IMR-90 (cell line): ENCODE measurements around the gene ELFN2. TPM values are rescaled to one million over a fixed set of nuclear protein-coding genes. Genes with fewer than 3 reads are reported as not detected.

Experiments
- ATAC-seq: fragments of 200-7000 bp; cut with Tn5 transposase; 2 replicates; pipeline ENCODE4 v1.9.1; 2020; ENCODE audit warnings: low read depth, mild to moderate bottlenecking, moderate library complexity
- BruUV-seq: library from RNA; stranded (reverse); fragments of 400-500 nt; replicated peaks from 2 replicates; lab custom pipeline; 2021; lab: Mats Ljungman, UMichigan
- CTCF ChIA-PET: fragments of 300-600 bp; formaldehyde crosslinking; extraction: SDS; loops from one replicate; lab custom pipeline; 2021; ENCODE audit warnings: antibody characterized with exemption; lab: Yijun Ruan, JAX
- POLR2A ChIA-PET: fragments of 300-600 bp; sonication (Branson Sonifier 250); formaldehyde crosslinking; loops from one replicate; lab custom pipeline; 2022; ENCODE audit warnings: antibody characterized with exemption; ENCODE audit not compliant: unreplicated experiment; lab: Charles Lee
- DNase-seq: peaks from one replicate; pipeline ENCODE4 v3.0.0; 2013
- H2AFZ ChIP-seq: replicated peaks from 2 replicates; pipeline ENCODE3; 2013; ENCODE audit warnings: low read length, mild to moderate bottlenecking; ENCODE audit not compliant: poor library complexity
- H2AK5ac ChIP-seq: 2 replicates; pipeline ENCODE4 v1.6.1; 2013; ENCODE audit warnings: low read depth, low read length, inconsistent platforms
- H2AK9ac ChIP-seq: replicated peaks from 2 replicates; pipeline ENCODE3; 2013; ENCODE audit warnings: mild to moderate bottlenecking, low read depth, low read length, moderate library complexity; ENCODE audit not compliant: poor library complexity
- H2BK120ac ChIP-seq: 2 replicates; pipeline ENCODE4 v1.6.1; 2013; ENCODE audit warnings: low read depth, low read length, inconsistent platforms
- H2BK15ac ChIP-seq: 3 replicates; pipeline ENCODE4 v1.6.1; 2013; ENCODE audit warnings: low read depth, low read length, inconsistent platforms
- H2BK20ac ChIP-seq: 2 replicates; pipeline ENCODE4 v1.6.1; 2013; ENCODE audit warnings: low read depth, mild to moderate bottlenecking, inconsistent platforms, low read length, moderate library complexity
- H2BK5ac ChIP-seq: 2 replicates; pipeline ENCODE4 v1.6.1; 2013; ENCODE audit warnings: mild to moderate bottlenecking, low read depth, low read length, inconsistent platforms; ENCODE audit not compliant: poor library complexity, severe bottlenecking
- H3K14ac ChIP-seq: replicated peaks from 2 replicates; pipeline ENCODE4 v1.6.1; 2013; ENCODE audit warnings: low read depth, low read length, inconsistent platforms
- H3K18ac ChIP-seq: 2 replicates; pipeline ENCODE4 v1.6.1; 2013; ENCODE audit warnings: low read depth, low read length, control low read depth
- H3K23ac ChIP-seq: 2 replicates; pipeline ENCODE4 v1.6.1; 2013; ENCODE audit warnings: low read depth, low read length, inconsistent platforms
- H3K27ac ChIP-seq: 2 replicates; pipeline ENCODE4 v1.5.1; 2013; ENCODE audit warnings: mild to moderate bottlenecking, control low read depth, low read length; ENCODE audit not compliant: insufficient read depth
- H3K27me3 ChIP-seq: 2 replicates; pipeline ENCODE4 v1.6.1; 2013; ENCODE audit warnings: low read length; ENCODE audit not compliant: control insufficient read depth, insufficient read depth
- H3K36me3 ChIP-seq: 2 replicates; pipeline ENCODE4 v1.6.1; 2013; ENCODE audit warnings: low read length, mixed read lengths; ENCODE audit not compliant: control insufficient read depth, insufficient read depth
- H3K4ac ChIP-seq: 2 replicates; pipeline ENCODE4 v1.6.1; 2013; ENCODE audit warnings: low read depth, low read length, inconsistent platforms
- H3K4me1 ChIP-seq: 2 replicates; pipeline ENCODE4 v1.6.1; 2013; ENCODE audit warnings: low read length, mixed read lengths; ENCODE audit not compliant: control insufficient read depth, insufficient read depth
- H3K4me2 ChIP-seq: 2 replicates; pipeline ENCODE4 v1.6.1; 2013; ENCODE audit warnings: low read depth, mild to moderate bottlenecking, control low read depth, low read length, moderate library complexity
- H3K4me3 ChIP-seq: 2 replicates; pipeline ENCODE4 v1.5.1; 2013; ENCODE audit warnings: low read depth, mild to moderate bottlenecking, control low read depth, low read length, moderate library complexity; ENCODE audit not compliant: insufficient read depth
- H3K56ac ChIP-seq: 2 replicates; pipeline ENCODE4 v1.6.1; 2013; ENCODE audit warnings: low read length, inconsistent platforms; ENCODE audit not compliant: insufficient read depth; ENCODE audit errors: extremely low read depth
- H3K79me1 ChIP-seq, 2 experiments: 2 replicates each; pipeline ENCODE4 v1.6.1; 2013; ENCODE audit warnings: low read length in 2 of 2, inconsistent platforms in 1 of 2, low read depth in 1 of 2
- H3K9ac ChIP-seq: 2 replicates; pipeline ENCODE4 v1.6.1; 2013; ENCODE audit warnings: low read depth, low read length, control low read depth
- H3K9me1 ChIP-seq: 2 replicates; pipeline ENCODE4 v1.6.1; 2013; ENCODE audit warnings: low read length, inconsistent platforms; ENCODE audit not compliant: insufficient read depth
- H3K9me3 ChIP-seq: 2 replicates; pipeline ENCODE4 v1.6.1; 2013; ENCODE audit warnings: low read length; ENCODE audit not compliant: control insufficient read depth, insufficient read depth
- H4K20me1 ChIP-seq: 2 replicates; pipeline ENCODE4 v1.6.1; 2013; ENCODE audit warnings: low read length, inconsistent platforms; ENCODE audit not compliant: insufficient read depth
- H4K5ac ChIP-seq: 2 replicates; pipeline ENCODE4 v1.6.1; 2013; ENCODE audit warnings: mild to moderate bottlenecking, low read depth, low read length, control low read depth
- H4K8ac ChIP-seq, 2 experiments: 2 replicates each; pipeline ENCODE4 v1.6.1; 2013; ENCODE audit warnings: low read depth in 2 of 2, low read length in 2 of 2, control low read depth in 1 of 2, inconsistent platforms in 1 of 2
- H4K91ac ChIP-seq: 2 replicates; pipeline ENCODE4 v1.6.1; 2013; ENCODE audit warnings: low read depth, low read length, inconsistent platforms; ENCODE audit not compliant: insufficient read depth
- BHLHE40 ChIP-seq: fragments of 150-350 bp; IDR thresholded peaks from 2 replicates; pipeline ENCODE4 v1.6.1; 2016; ENCODE audit warnings: mild to moderate bottlenecking, low read depth, low read length
- CEBPB ChIP-seq: IDR thresholded peaks from 2 replicates; pipeline ENCODE4 v1.6.1; 2012; ENCODE audit warnings: low read depth, low read length, improper control_type of control experiment
- CHD1 ChIP-seq: IDR thresholded peaks from 2 replicates; pipeline ENCODE4 v1.6.1; 2012; ENCODE audit warnings: low read depth, low read length, improper control_type of control experiment
- CTCF ChIP-seq: conservative IDR thresholded peaks from 2 replicates; pipeline ENCODE4 v1.5.1; 2012; ENCODE audit warnings: mild to moderate bottlenecking, low read depth, low read length, improper control_type of control experiment
- FOS ChIP-seq: fragments of 150-350 bp; IDR thresholded peaks from 2 replicates; pipeline ENCODE4 v1.6.1; 2016; ENCODE audit warnings: low read depth, low read length
- MAFK ChIP-seq: IDR thresholded peaks from 2 replicates; pipeline ENCODE4 v1.6.1; 2012; ENCODE audit warnings: low read depth, low read length, improper control_type of control experiment
- MAZ ChIP-seq: IDR thresholded peaks from 2 replicates; pipeline ENCODE4 v1.6.1; 2012; ENCODE audit warnings: low read depth, mild to moderate bottlenecking, low read length, improper control_type of control experiment, moderate library complexity, borderline replicate concordance
- MXI1 ChIP-seq: IDR thresholded peaks from 2 replicates; pipeline ENCODE4 v1.6.1; 2012; ENCODE audit warnings: low read depth, mild to moderate bottlenecking, low read length, moderate library complexity, borderline replicate concordance
- NFE2L2 ChIP-seq: fragments of 150-350 bp; IDR thresholded peaks from 2 replicates; pipeline ENCODE4 v1.6.1; 2016; ENCODE audit warnings: low read depth, mild to moderate bottlenecking, low read length
- POLR2A ChIP-seq: IDR thresholded peaks from 2 replicates; pipeline ENCODE4 v1.6.1; 2012; ENCODE audit warnings: mild to moderate bottlenecking, low read depth, low read length
- RAD21 ChIP-seq: IDR thresholded peaks from 2 replicates; pipeline ENCODE4 v1.6.1; 2012; ENCODE audit warnings: low read length, improper control_type of control experiment
- RCOR1 ChIP-seq: IDR thresholded peaks from 2 replicates; pipeline ENCODE4 v1.6.1; 2012; ENCODE audit warnings: mild to moderate bottlenecking, low read length, improper control_type of control experiment; ENCODE audit not compliant: insufficient replicate concordance
- RFX5 ChIP-seq: IDR thresholded peaks from 2 replicates; pipeline ENCODE4 v1.8.0; 2012; ENCODE audit warnings: low read depth, mild to moderate bottlenecking, low read length, moderate library complexity
- USF2 ChIP-seq: fragments of 150-350 bp; IDR thresholded peaks from 2 replicates; pipeline ENCODE4 v1.6.1; 2017; ENCODE audit warnings: mild to moderate bottlenecking, antibody characterized with exemption, low read length, low read depth
- WGBS, 2 experiments: methylation state at CpG; one replicate each; pipeline versions ENCODE4 v1.1.5 to v1.1.7; 2013; ENCODE audit warnings: missing lambda C conversion rate in 2 of 2; ENCODE audit not compliant: insufficient read length in 1 of 2; ENCODE audit errors: extremely low coverage in 2 of 2; 5-methylcytosine and 5-hydroxymethylcytosine counted together
- dilution Hi-C: fragments of 300-500 bp; cut with HindIII; formaldehyde crosslinking; loops from one replicate; pipeline ENCODE4 v1.14.3; 2018; ENCODE audit warnings: low sequenced_read_pairs; ENCODE audit not compliant: unreplicated experiment
- in situ Hi-C: fragments of 300-500 bp; cut with MboI; formaldehyde crosslinking; loops from 3 replicates; pipeline ENCODE4 v1.14.3; 2019; ENCODE audit warnings: low sequenced_read_pairs, inconsistent platforms, mixed read lengths
- intact Hi-C: fragments of 100-400 bp; cut with micrococcal nuclease; formaldehyde crosslinking; loops from 2 replicates; pipeline ENCODE4 v1.10.0; 2022
- polyA plus RNA-seq, 3 experiments: library from polyadenylated mRNA; depleted of rRNA; stranded (reverse); fragments of >200 nt; gene quantifications; 2 replicates each; pipeline ENCODE4 v1.2.3, GENCODE V29; 2012; ENCODE audit warnings: low replicate concordance in 1 of 3
- total RNA-seq: library from RNA; depleted of rRNA; stranded (reverse); fragments of >200 nt; gene quantifications from 2 replicates; pipeline ENCODE4 v1.2.3, GENCODE V29; 2012

Gene ELFN2
- total and polyA plus RNA-seq, 2 of the 4 experiments (the other 2 are of a cell fraction) = 0.72 to 5.0 TPM

DNA sequence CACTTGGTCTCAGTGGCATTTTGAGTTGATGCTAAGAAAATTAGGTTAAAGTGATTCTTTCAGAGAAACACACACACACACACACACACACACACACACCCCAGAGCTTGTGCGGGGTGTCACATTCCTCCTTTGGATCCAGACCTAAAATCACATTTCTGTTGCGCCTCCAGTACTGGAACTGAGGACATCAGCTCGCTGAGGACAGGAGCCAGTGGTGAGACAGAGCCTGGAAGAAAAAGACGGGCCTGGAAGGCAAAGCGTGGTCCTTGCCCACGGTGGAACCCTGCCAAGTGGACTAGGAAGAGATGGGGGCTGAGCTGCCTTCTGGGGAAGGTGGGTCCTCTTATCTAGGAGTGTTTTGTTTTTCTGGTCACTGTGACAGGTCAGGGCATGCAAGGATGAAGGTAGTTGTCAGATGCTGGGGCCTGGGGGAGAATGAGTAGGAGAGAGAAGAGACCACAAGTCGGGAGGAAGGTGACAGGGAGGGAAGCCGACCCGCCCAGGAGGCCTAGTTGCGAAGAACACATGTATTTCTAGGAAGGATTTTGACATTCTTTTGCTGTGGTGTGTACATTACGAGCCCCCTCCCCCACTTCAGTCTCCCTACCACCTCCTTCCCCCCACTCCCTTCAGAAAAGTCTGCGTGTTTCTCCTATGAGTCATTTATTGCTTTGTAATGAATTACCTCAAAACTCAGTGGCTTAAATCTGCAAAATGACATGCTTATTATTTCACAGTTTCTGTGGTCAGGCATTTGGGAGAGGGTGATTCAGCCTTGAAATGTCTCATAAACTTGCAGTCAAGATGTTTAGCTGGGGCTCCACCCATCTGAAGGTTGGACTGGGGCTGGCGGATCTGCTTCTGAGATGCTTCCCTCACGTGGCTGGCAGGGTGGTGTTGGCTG, 4.8 kb upstream of the ELFN2 start:
- Histone ChIP-seq H3K4me3 (no peak overlapping the region), H3K4me1 (peaks cover 10% of the 10 kb centered on the region), H2BK120ac (peak overlapping the region; percentile 99), H3K36me3 (no peaks in the 10 kb centered on the region), H3K14ac (peak overlapping the region; percentile 97), H4K5ac (peak overlapping the region; percentile 53), H3K9ac (peak overlapping the region; percentile 10; the same call in 1 of the 2 replicates), H3K9me1 (peaks cover 22% of the 10 kb centered on the region), H4K20me1 (peaks cover 3% of the 10 kb centered on the region; the same call in 1 of the 2 replicates), H4K91ac (peak overlapping the region; percentile 98), H3K56ac (peak overlapping the region; percentile 95), H3K9me3 (peaks cover 19% of the 10 kb centered on the region), H2AK9ac (peak overlapping the region; percentile 94), H3K27ac (peak overlapping the region; percentile 88), H3K79me1 (peaks cover 0 to 11% of the 10 kb centered on the region in 2 experiments; a peak in 1 of 4 replicates), H2AK5ac (peak overlapping the region; percentile 97), H2BK5ac (peak overlapping the region; percentile 96), H2BK15ac (peak overlapping the region; percentile 95), H3K4me2 (peak overlapping the region; percentile 21), H4K8ac (peak overlapping the region; percentile 86), H3K27me3 (no peaks in the 10 kb centered on the region), H2AFZ (peak overlapping the region; percentile 87), H3K18ac (peak overlapping the region; percentile 63), H2BK20ac (peak overlapping the region; percentile 99), H3K23ac (peak overlapping the region; percentile 97), H3K4ac (peak overlapping the region; percentile 99)
- CTCF ChIA-PET = no interaction called here
- intact Hi-C loops = loop anchor here (1.0 kb wide), 1 partner anchor 23 kb away; no protein-coding TSS in a partner anchor
- in situ Hi-C loops = no loop called here
- BruUV-seq = no TSS peak
- ATAC-seq = peak; percentile 82
- dilution Hi-C loops = no loop called here
- peak; percentile 99 for DNase-seq
- WGBS, 2 experiments = 37% methylated on average over 6 of the region's 14 CpGs; no CpG with 5 or more reads in 1 of the 2 experiments
- POLR2A ChIA-PET = no interaction called here
- TF ChIP-seq RAD21 = no peak
- no peak for TF ChIP-seq RFX5
- no peak for TF ChIP-seq POLR2A
- TF ChIP-seq CTCF = no peak
- peak; percentile 99 for TF ChIP-seq RCOR1
- no peak; the same call in none of the 2 replicates for TF ChIP-seq USF2
- TF ChIP-seq CHD1 = no peak
- 0 out of 2 replicates have a peak, but pooled peaks have one; percentile 0 for TF ChIP-seq NFE2L2
- TF ChIP-seq CEBPB = peak; percentile 74
- TF ChIP-seq FOS = peak; percentile 95
- peak; percentile 37 for TF ChIP-seq MAFK
- TF ChIP-seq BHLHE40 = peak; percentile 55; the same call in 1 of the 2 replicates
- peak; percentile 84 for TF ChIP-seq MXI1
- TF ChIP-seq MAZ = peak; percentile 69; the same call in 1 of the 2 replicates
